Measurements from ENCODE around the gene PNPLA7.

PNPLA7 gene

GRCh38 chr9:137588891-137589290, 38.7 kb upstream of the PNPLA7 start:
- TF ChIP-seq CTCF (IDR thresholded peaks at IDR 0.05): no peak

- no peak for TF ChIP-seq CTCF (IDR thresholded peaks at IDR 0.05)
Observed at GRCh38 chr9:137588311-137588710, 38.1 kb upstream of the PNPLA7 start.

GRCh38 chr9:137586854-137587253, 36.7 kb upstream of the PNPLA7 start:
- no peak for TF ChIP-seq CTCF (IDR thresholded peaks at IDR 0.05)

- TF ChIP-seq CTCF (IDR thresholded peaks at IDR 0.05): no peak
Observed at GRCh38 chr9:137583957-137584356, 33.8 kb upstream of the PNPLA7 start.

GRCh38 chr9:137583347-137583746, 33.1 kb upstream of the PNPLA7 start:
- TF ChIP-seq CTCF (IDR thresholded peaks at IDR 0.05): no peak

- peak; percentile 18; the same call in 1 of the 2 replicates for TF ChIP-seq CTCF (IDR thresholded peaks at IDR 0.05)
Observed at GRCh38 chr9:137582286-137582860, 32.2 kb upstream of the PNPLA7 start.

GRCh38 chr9:137581361-137582285, 31.4 kb upstream of the PNPLA7 start:
- no peak for TF ChIP-seq CTCF (IDR thresholded peaks at IDR 0.05)
